MM.1S (cell line): ENCODE results near the gene USP12.

Source experiments
- DNase-seq: peaks from one replicate; pipeline ENCODE4 v3.0.0-alpha.2; 2015
- H2AFZ ChIP-seq: fragments of 300-600 bp; sonication (generic); 2 replicates; pipeline ENCODE4 v1.6.0; 2016; ENCODE audit warnings: antibody characterized with exemption, low read length
- H3F3A ChIP-seq: fragments of 300-600 bp; sonication (generic); 2 replicates; pipeline ENCODE4 v1.6.1; 2016; ENCODE audit warnings: mild to moderate bottlenecking, antibody characterized with exemption, low read length, moderate library complexity, mixed read lengths; ENCODE audit not compliant: insufficient read depth
- H3K27ac ChIP-seq: fragments of 300-600 bp; sonication (generic); 2 replicates; pipeline ENCODE4 v1.5.1; 2016; ENCODE audit warnings: mild to moderate bottlenecking, low read length
- H3K27me3 ChIP-seq: fragments of 300-600 bp; sonication (generic); replicated peaks from 2 replicates; pipeline ENCODE4 v1.6.0; 2016; ENCODE audit warnings: low read length; ENCODE audit not compliant: insufficient read depth
- H3K36me3 ChIP-seq: fragments of 300-600 bp; sonication (generic); replicated peaks from 2 replicates; pipeline ENCODE4 v1.6.1; 2016; ENCODE audit warnings: mild to moderate bottlenecking, low read length, mixed read lengths; ENCODE audit not compliant: insufficient read depth
- H3K4me1 ChIP-seq: fragments of 300-600 bp; sonication (generic); 2 replicates; pipeline ENCODE4 v1.6.1; 2016; ENCODE audit warnings: low read length, mixed read lengths
- H3K4me2 ChIP-seq: fragments of 300-600 bp; sonication (generic); 2 replicates; pipeline ENCODE4 v1.6.0; 2016; ENCODE audit warnings: low read depth, low read length
- H3K4me3 ChIP-seq: fragments of 300-600 bp; sonication (generic); 2 replicates; pipeline ENCODE4 v1.5.1; 2016; ENCODE audit warnings: low read length, mixed read lengths
- H3K79me2 ChIP-seq: fragments of 300-600 bp; sonication (generic); 2 replicates; pipeline ENCODE4 v1.6.1; 2016; ENCODE audit warnings: mixed run types, low read length, mixed read lengths
- H3K9ac ChIP-seq: fragments of 300-600 bp; sonication (generic); 2 replicates; pipeline ENCODE4 v1.6.1; 2016; ENCODE audit warnings: low read length, mixed read lengths
- H3K9me2 ChIP-seq: fragments of 300-600 bp; sonication (generic); replicated peaks from 2 replicates; pipeline ENCODE4 v1.6.1; 2016; ENCODE audit warnings: mild to moderate bottlenecking, low read length, mixed read lengths; ENCODE audit not compliant: insufficient read depth
- H3K9me3 ChIP-seq: fragments of 300-600 bp; sonication (generic); replicated peaks from 2 replicates; pipeline ENCODE4 v1.6.1; 2016; ENCODE audit warnings: mild to moderate bottlenecking, low read length, mixed read lengths; ENCODE audit not compliant: insufficient read depth
- H4K20me1 ChIP-seq: fragments of 300-600 bp; sonication (generic); 2 replicates; pipeline ENCODE4 v1.6.1; 2016; ENCODE audit warnings: mild to moderate bottlenecking, low read length, moderate library complexity, mixed read lengths; ENCODE audit not compliant: insufficient read depth
- CTCF ChIP-seq: fragments of 300-600 bp; sonication (generic); IDR thresholded peaks from 2 replicates; pipeline ENCODE4 v1.5.1; 2016; ENCODE audit warnings: antibody characterized with exemption, low read length, mixed read lengths
- EZH2 ChIP-seq: fragments of 300-600 bp; sonication (generic); optimal IDR thresholded peaks from 2 replicates; pipeline ENCODE3; 2017; ENCODE audit warnings: low read depth, mild to moderate bottlenecking, antibody characterized with exemption, low read length, mixed read lengths
- EZH2phosphoT487 ChIP-seq: fragments of 300-600 bp; sonication (generic); IDR thresholded peaks from 2 replicates; pipeline ENCODE4 v1.6.1; 2018; ENCODE audit warnings: antibody characterized with exemption, low read length

Gene USP12

GRCh38 chr13:27080018-27080948 lies 91.3 kb downstream of the USP12 start:
- no peak overlapping the region for H3K4me2 ChIP-seq
- no peak overlapping the region for H3K27ac ChIP-seq

GRCh38 chr13:27079421-27079958 lies 92.1 kb downstream of the USP12 start:
- no peak for TF ChIP-seq EZH2
- no peak for TF ChIP-seq CTCF
- TF ChIP-seq EZH2phosphoT487, result no peak
- no peaks in the 10 kb centered on the region for H3F3A ChIP-seq
- H3K36me3 ChIP-seq, result no peaks in the 10 kb centered on the region
- no peak overlapping the region for H2AFZ ChIP-seq
- DNase-seq, result no peak
- H3K27ac ChIP-seq, result no peak overlapping the region
- no peak overlapping the region for H3K9ac ChIP-seq
- H3K9me3 ChIP-seq, result no peaks in the 10 kb centered on the region
- H3K4me2 ChIP-seq, result no peak overlapping the region
- H3K4me3 ChIP-seq, result no peak overlapping the region
- H3K9me2 ChIP-seq, result no peaks in the 10 kb centered on the region
- no peaks in the 10 kb centered on the region for H3K79me2 ChIP-seq
- H4K20me1 ChIP-seq, result no peaks in the 10 kb centered on the region
- H3K4me1 ChIP-seq, result no peaks in the 10 kb centered on the region
- H3K27me3 ChIP-seq, result no peaks in the 10 kb centered on the region

More at GRCh38 chr13:27080018-27080948, 91.3 kb downstream of the USP12 start:
- Histone ChIP-seq H3F3A (no peaks in the 10 kb centered on the region), H3K79me2 (no peaks in the 10 kb centered on the region), H3K27me3 (no peaks in the 10 kb centered on the region), H3K4me1 (no peaks in the 10 kb centered on the region), H2AFZ (no peak overlapping the region), H3K9ac (no peak overlapping the region), H4K20me1 (no peaks in the 10 kb centered on the region), H3K36me3 (no peaks in the 10 kb centered on the region), H3K4me3 (no peak overlapping the region), H3K9me3 (no peaks in the 10 kb centered on the region), H3K9me2 (no peaks in the 10 kb centered on the region)
- TF ChIP-seq EZH2phosphoT487 (no peak), EZH2 (no peak), CTCF (no peak)
- DNase-seq, result no peak

GRCh38 chr13:27077451-27077850 lies 94.2 kb downstream of the USP12 start:
- Histone ChIP-seq H3K36me3 (no peaks in the 10 kb centered on the region), H2AFZ (no peak overlapping the region), H3K4me2 (no peak overlapping the region), H3K27me3 (no peaks in the 10 kb centered on the region), H3K9me3 (no peaks in the 10 kb centered on the region), H3K4me1 (no peaks in the 10 kb centered on the region), H3K4me3 (no peak overlapping the region), H3K9me2 (no peaks in the 10 kb centered on the region), H4K20me1 (no peaks in the 10 kb centered on the region), H3K27ac (no peak overlapping the region), H3K9ac (no peak overlapping the region), H3K79me2 (no peaks in the 10 kb centered on the region), H3F3A (no peaks in the 10 kb centered on the region)
- DNase-seq, result no peak
- TF ChIP-seq EZH2phosphoT487 (no peak), CTCF (no peak), EZH2 (no peak)
